HepG2 (cell line): ENCODE results near the gene NFILZ. TPM values are rescaled to one million over a fixed set of nuclear protein-coding genes. Genes with fewer than 3 reads are reported as not detected.

Experiments used
- ARNT ChIP-seq: fragments of 450-650 bp; IDR thresholded peaks from 2 replicates; pipeline ENCODE4 v1.6.1; 2017
- ETV6 ChIP-seq: sonication (generic); formaldehyde crosslinking; conservative IDR thresholded peaks from 2 replicates; pipeline ENCODE4 v1.4.0; 2020; ENCODE audit warnings: missing genetic modification reagents
- TERF1 ChIP-seq: sonication (generic); formaldehyde crosslinking; IDR thresholded peaks from 2 replicates; pipeline ENCODE4 v1.8.0; 2022; ENCODE audit warnings: mild to moderate bottlenecking, missing genetic modification reagents, moderate library complexity
- YY1 ChIP-seq: IDR thresholded peaks from 2 replicates; pipeline ENCODE4 v1.6.1; 2011; ENCODE audit warnings: low read length, low read depth, moderate library complexity, mild to moderate bottlenecking; ENCODE audit not compliant: insufficient read depth, insufficient replicate concordance
- ZFP90 ChIP-seq: sonication (generic); formaldehyde crosslinking; IDR thresholded peaks from 2 replicates; pipeline ENCODE4 v1.8.0; 2022; ENCODE audit warnings: missing genetic modification reagents, mild to moderate bottlenecking, inconsistent platforms, borderline replicate concordance
- ZNF317 ChIP-seq: sonication (generic); formaldehyde crosslinking; IDR thresholded peaks from 2 replicates; pipeline ENCODE4 v1.5.0; 2020; ENCODE audit warnings: mild to moderate bottlenecking, missing genetic modification reagents
- ZNF850 ChIP-seq: sonication (generic); formaldehyde crosslinking; conservative IDR thresholded peaks from 2 replicates; pipeline ENCODE4 v1.9.0; 2021; ENCODE audit warnings: mild to moderate bottlenecking, missing genetic modification reagents
- ZSCAN25 ChIP-seq: sonication (generic); formaldehyde crosslinking; IDR thresholded peaks from 2 replicates; pipeline ENCODE4 v1.8.0; 2022; ENCODE audit warnings: mild to moderate bottlenecking, missing genetic modification reagents
- polyA plus RNA-seq, 8 experiments: library from polyadenylated mRNA; depleted of rRNA in 3 of 8; stranded (reverse) in 7 of 8; unstranded in 1 of 8; fragments of >200 nt; fragmentation: Illumina TruSeq in 4 of 8; extraction: Trizol in 4 of 8; gene quantifications; 2 replicates each; pipeline versions ENCODE4 v1.2.1 to v1.2.3, GENCODE V29; 2011 to 2016; ENCODE audit warnings: low read depth in 4 of 8, missing spikeins in 1 of 8, mixed read lengths in 1 of 8; ENCODE audit not compliant: insufficient read depth in 1 of 8
- total RNA-seq, 5 experiments: library from RNA; depleted of rRNA; stranded (reverse); fragments of >200 nt; fragmentation: Illumina TruSeq; extraction: Trizol; gene quantifications; 2 replicates each; pipeline ENCODE4 v1.2.3, GENCODE V29; 2016; ENCODE audit warnings: low read depth in 1 of 5
- TF ChIP-seq, protein P1 (sequence below): sonication (generic); formaldehyde crosslinking; IDR thresholded peaks from 2 replicates; pipeline ENCODE4 v1.4.0; 2020; ENCODE audit warnings: low read depth, mild to moderate bottlenecking, missing genetic modification reagents
- TF ChIP-seq, protein P2 (sequence below): sonication (generic); formaldehyde crosslinking; conservative IDR thresholded peaks from 2 replicates; pipeline ENCODE4 v1.8.0; 2022; ENCODE audit warnings: mild to moderate bottlenecking, moderate library complexity, missing genetic modification reagents
- TF ChIP-seq, protein P3 (sequence below): sonication (generic); formaldehyde crosslinking; IDR thresholded peaks from 2 replicates; pipeline ENCODE4 v1.4.0; 2020; ENCODE audit warnings: missing genetic modification reagents

NFILZ gene
- total and polyA plus RNA-seq, 2 of the 13 experiments (the other 11 are each of a cell fraction or from before 2014, with no cell fraction given), result not detected

DNA sequence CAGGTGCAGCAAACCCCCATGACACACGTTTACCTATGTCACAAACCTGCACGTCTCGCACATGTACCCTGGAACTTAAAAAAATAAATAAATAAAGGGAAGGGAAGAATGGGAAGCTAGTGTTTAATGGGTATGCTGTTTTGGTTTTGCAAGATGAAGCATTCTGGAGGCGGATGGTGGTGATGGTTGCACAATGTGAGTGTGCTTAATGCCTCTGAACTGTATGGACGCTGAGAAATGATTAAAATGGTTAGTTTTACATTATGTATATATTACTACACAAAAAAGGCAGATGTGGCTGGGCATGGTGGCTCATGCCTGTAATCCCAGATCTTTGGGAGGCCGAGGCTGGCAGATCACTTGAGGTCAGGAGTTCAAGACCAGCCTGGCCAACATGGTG, 17.8 kb downstream of the NFILZ start (continued):
- TF ChIP-seq TERF1 (CRISPR knock-in tag) (no peak), ETV6 (CRISPR knock-in tag) (no peak), YY1 (no peak), ZNF317 (CRISPR knock-in tag) (no peak), ZFP90 (no peak), ZNF850 (CRISPR knock-in tag) (no peak), ZSCAN25 (no peak), ARNT (no peak)
- TF ChIP-seq, protein P1, sequence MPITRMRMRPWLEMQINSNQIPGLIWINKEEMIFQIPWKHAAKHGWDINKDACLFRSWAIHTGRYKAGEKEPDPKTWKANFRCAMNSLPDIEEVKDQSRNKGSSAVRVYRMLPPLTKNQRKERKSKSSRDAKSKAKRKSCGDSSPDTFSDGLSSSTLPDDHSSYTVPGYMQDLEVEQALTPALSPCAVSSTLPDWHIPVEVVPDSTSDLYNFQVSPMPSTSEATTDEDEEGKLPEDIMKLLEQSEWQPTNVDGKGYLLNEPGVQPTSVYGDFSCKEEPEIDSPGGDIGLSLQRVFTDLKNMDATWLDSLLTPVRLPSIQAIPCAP, result no peak
- TF ChIP-seq, protein P2, sequence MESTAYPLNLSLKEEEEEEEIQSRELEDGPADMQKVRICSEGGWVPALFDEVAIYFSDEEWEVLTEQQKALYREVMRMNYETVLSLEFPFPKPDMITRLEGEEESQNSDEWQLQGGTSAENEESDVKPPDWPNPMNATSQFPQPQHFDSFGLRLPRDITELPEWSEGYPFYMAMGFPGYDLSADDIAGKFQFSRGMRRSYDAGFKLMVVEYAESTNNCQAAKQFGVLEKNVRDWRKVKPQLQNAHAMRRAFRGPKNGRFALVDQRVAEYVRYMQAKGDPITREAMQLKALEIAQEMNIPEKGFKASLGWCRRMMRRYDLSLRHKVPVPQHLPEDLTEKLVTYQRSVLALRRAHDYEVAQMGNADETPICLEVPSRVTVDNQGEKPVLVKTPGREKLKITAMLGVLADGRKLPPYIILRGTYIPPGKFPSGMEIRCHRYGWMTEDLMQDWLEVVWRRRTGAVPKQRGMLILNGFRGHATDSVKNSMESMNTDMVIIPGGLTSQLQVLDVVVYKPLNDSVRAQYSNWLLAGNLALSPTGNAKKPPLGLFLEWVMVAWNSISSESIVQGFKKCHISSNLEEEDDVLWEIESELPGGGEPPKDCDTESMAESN (CRISPR knock-in tag), result no peak
- TF ChIP-seq, protein P3, sequence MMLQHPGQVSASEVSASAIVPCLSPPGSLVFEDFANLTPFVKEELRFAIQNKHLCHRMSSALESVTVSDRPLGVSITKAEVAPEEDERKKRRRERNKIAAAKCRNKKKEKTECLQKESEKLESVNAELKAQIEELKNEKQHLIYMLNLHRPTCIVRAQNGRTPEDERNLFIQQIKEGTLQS (CRISPR knock-in tag), result no peak
